Activated naive CD4-positive, alpha-beta T cell treated with anti-CD3 and anti-CD28 coated beads, Interleukin-2, amount 50 U/mL, for 16 hours (primary cell): ENCODE results near the gene AFF3.
"Not testable (repeated sequence)": the region's sequence is repeated elsewhere in the genome, so short reads cannot be mapped to it uniquely, and the experiment has no call there.

Experiments
- DNase-seq: peaks from one replicate; pipeline ENCODE4 v3.0.0-alpha.2; 2020

AFF3 gene, protein sequence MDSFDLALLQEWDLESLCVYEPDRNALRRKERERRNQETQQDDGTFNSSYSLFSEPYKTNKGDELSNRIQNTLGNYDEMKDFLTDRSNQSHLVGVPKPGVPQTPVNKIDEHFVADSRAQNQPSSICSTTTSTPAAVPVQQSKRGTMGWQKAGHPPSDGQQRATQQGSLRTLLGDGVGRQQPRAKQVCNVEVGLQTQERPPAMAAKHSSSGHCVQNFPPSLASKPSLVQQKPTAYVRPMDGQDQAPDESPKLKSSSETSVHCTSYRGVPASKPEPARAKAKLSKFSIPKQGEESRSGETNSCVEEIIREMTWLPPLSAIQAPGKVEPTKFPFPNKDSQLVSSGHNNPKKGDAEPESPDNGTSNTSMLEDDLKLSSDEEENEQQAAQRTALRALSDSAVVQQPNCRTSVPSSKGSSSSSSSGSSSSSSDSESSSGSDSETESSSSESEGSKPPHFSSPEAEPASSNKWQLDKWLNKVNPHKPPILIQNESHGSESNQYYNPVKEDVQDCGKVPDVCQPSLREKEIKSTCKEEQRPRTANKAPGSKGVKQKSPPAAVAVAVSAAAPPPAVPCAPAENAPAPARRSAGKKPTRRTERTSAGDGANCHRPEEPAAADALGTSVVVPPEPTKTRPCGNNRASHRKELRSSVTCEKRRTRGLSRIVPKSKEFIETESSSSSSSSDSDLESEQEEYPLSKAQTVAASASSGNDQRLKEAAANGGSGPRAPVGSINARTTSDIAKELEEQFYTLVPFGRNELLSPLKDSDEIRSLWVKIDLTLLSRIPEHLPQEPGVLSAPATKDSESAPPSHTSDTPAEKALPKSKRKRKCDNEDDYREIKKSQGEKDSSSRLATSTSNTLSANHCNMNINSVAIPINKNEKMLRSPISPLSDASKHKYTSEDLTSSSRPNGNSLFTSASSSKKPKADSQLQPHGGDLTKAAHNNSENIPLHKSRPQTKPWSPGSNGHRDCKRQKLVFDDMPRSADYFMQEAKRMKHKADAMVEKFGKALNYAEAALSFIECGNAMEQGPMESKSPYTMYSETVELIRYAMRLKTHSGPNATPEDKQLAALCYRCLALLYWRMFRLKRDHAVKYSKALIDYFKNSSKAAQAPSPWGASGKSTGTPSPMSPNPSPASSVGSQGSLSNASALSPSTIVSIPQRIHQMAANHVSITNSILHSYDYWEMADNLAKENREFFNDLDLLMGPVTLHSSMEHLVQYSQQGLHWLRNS (N-terminal part only)

GRCh38 chr2:100142393-100142792, at the start of gene AFF3:
Gene AFF3, minus strand, starts transcription at chr2:100142590. Its CDS starts 38,136 bp downstream, at chr2:100104454.
- DNase-seq = peak; percentile 39

DNA sequence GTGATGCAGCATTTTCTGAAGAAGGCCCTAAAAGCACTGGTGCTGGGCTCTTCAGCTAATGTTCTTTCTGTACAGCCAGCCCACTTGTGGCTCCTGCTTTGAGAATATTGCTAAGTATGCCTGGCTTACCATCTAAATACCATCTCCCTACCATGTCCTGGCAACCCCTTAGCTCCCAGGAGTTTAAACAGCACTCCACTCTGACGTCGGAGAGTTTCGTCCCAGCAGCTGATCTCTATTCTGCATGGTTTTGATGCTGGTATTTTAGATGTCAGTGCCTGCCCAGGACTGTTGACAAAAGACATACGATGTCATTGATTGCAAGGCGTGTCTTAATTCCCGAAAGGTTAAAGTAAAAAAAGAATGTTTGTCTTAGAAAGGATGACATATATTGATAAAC, 47.0 kb upstream of the AFF3 start:
- no peak for DNase-seq

- no peak for DNase-seq
Measured at GRCh38 chr2:100188326-100188725, 45.9 kb upstream of the AFF3 start.

DNA sequence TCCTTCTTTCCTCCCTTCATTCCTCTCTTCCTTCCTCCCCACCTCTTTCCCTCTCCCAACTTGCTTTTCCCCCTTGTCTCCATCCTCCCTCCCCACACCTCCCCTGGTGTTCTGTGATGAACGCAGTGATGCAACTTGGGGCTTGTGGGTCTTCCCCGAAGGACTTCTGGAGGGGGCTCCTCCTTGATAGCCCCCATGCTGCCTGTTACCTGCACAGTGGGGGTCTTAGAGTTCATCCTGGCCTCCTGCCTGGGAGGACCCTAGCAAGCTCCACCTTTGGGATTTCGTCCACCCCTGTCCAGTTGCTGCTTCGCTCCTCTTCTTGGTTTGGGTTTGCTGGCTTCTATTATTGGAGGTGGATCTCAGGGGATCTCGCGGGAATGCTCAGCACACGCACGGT, 43.7 kb upstream of the AFF3 start:
- no peak for DNase-seq

- DNase-seq = no peak
Measured at GRCh38 chr2:100185516-100185915, 43.1 kb upstream of the AFF3 start.

GRCh38 chr2:100185105-100185504, 42.7 kb upstream of the AFF3 start:
- no peak for DNase-seq

DNA sequence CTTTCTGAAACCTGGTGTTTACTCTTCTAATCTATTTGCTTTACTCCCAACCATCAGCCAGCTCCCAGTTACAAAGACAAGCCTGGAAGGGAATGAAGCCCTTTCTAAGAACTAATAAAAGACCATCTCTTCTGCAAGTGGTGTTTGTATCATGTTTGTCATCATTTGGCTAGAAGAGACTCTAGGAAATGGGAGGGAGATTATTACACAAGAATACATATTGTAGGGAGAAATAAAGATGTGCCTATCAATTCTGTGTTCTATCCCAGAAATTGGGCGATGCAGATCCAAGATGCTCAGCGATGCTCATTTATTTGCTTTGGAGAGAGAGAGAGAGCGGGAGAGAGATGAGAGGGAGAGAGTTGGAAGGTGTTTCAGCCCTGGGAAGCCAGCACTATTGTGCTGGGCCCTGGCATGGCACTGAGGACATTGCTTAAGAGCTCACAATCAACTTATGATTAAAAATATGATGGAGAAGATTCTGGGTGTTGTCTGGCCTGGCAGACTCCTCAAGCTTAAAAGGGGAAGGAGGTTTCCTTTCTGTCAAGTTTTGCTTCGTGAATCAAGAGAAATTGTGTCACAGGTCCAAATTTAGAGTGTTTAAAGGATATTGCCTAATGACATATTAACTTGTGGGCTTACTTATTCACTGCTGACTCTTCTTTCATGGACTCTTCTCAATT, 41.8 kb upstream of the AFF3 start:
- no peak for DNase-seq

- DNase-seq = no peak
Measured at GRCh38 chr2:100182494-100183361, 40.3 kb upstream of the AFF3 start.

- no peak for DNase-seq
Measured at GRCh38 chr2:100180503-100180902, 38.1 kb upstream of the AFF3 start.

DNA sequence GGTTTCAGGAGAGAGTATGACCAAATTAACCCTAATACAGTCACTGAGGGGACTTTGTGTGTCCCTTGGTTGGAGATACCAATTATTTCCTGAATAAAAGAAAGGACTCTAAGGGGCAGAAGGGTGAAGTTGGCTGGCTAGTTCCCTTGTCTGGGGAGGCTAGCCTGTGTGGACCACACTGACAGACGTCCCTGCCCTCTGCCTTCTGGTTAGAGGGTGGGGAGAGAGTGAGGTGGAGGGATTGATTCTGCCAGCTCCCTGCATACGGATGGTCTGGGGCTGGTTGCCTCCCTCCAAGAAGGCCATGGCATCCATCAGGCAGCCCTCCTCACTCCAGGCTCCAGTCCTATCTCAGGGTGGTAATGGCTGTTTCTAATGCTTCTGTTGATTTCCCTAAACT, 37.4 kb upstream of the AFF3 start:
- no peak for DNase-seq

- no peak for DNase-seq
Measured at GRCh38 chr2:100178864-100179263, 36.5 kb upstream of the AFF3 start.

GRCh38 chr2:100178085-100178788, 35.8 kb upstream of the AFF3 start:
- DNase-seq = peak; percentile 17

GRCh38 chr2:100176925-100177324, 34.5 kb upstream of the AFF3 start:
- DNase-seq = no peak

GRCh38 chr2:100174026-100174431, 31.6 kb upstream of the AFF3 start:
- no peak for DNase-seq

DNA sequence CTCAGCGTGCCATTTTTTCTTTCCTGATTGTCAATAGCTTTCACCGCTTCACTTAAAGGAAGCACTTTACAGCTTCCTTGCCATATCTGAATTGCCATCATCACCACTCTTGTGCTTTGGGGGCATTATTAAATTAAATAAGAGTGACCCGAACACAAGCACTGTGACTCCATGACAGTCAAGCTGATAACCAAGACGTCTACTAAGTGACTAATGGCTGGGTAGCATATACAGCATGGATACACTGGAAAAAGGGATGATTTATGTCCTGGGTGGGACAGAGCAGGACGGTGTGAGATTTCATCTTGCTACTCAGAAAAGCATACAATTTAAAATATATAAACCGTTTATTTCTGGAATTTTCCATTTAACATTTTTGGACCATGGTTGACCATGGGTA, 24.3 kb upstream of the AFF3 start:
- no peak for DNase-seq

DNA sequence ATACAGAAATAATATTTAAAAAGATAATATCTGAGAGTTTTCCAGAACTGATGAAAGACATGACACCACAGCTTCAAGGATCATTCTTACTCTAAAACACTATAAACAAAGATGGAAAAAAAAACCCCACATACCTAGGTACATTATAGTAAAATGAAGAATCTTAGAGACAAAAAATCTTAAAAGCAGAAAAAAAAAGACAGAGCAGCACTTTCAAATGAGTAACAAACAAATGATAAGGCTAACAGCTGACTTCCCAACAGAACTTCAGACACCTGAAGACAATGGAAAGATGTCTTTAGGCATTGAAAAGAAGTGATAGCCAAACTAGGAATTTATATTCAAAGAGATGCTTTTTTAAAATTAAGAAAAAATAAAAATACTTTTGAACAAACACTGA, 21.2 kb upstream of the AFF3 start:
- DNase-seq = no peak

- no peak for DNase-seq
Measured at GRCh38 chr2:100161945-100162620, 19.7 kb upstream of the AFF3 start.

DNA sequence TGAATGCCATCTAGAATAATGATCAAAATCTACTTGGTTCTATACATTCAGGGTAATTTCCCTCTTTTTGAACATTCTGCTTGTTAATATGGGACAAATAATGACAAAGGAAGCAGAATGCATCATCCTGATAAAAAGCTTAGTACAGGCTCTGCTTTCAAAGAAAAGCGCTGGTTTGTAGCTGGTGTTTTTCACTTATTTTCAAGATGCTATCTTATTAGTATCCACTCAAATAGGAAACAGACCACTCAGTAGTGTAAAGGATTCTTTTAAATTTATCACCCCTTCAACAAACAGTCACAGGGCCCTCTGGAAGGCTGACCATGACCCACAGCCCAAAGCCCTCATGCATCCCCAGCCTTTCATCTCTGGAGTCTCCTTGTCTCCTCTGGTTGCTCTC, 18.0 kb upstream of the AFF3 start:
- DNase-seq = no peak

DNA sequence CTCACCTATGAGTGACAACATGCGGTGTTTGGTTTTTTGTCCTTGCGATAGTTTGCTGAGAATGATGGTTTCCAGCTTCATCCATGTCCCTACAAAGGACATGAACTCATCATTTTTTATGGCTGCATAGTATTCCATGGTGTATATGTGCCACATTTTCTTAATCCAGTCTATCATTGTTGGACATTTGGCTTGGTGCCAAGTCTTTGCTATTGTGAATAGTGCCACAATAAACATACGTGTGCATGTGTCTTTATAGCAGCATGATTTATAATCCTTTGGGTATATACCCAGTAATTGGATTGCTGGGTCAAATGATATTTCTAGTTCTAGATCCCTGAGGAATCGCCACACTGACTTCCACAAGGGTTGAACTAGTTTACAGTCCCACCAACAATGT, 9.4 kb upstream of the AFF3 start:
- DNase-seq = not testable (repeated sequence)

DNA sequence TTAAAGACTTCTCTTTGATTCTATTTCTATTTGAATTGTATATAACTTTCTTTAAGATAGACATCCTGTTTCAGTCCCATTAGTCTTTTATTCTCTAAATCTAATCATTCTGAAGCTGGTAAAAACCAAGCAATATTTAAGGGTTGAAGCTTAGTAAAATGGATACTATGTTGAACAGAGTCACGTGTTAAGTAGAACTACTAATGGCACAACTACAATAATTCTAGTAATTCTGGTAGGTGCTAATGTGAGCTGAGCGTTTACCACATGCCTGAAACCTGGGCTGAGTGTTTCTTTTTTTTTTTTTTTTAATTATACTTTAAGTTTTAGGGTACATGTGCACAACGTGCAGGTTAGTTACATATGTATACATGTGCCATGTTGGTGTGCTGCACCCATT, 8.9 kb upstream of the AFF3 start:
- no peak for DNase-seq
